ENCODE data around the gene SYNPR.

Gene SYNPR

DNA sequence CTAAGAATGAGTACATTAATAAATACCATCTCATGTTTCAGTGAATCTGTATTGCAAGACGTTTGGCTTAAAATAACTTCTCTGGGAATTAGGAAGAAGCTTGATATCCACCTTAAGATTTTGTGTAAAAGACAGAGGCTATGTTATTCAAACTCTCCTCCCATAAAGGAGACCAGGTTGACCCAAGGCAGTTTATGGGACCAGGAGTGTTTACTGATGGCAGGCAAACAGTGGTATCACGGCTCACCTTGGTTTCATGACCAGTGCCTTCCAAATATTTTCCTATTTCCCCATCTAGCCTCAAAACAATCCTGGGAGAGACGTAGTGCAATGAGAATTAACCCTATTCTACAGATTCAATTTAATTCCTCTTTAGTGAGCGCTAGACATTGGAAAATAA is 284.2 kb downstream of the SYNPR start:
- DNase-seq: no peak

DNA sequence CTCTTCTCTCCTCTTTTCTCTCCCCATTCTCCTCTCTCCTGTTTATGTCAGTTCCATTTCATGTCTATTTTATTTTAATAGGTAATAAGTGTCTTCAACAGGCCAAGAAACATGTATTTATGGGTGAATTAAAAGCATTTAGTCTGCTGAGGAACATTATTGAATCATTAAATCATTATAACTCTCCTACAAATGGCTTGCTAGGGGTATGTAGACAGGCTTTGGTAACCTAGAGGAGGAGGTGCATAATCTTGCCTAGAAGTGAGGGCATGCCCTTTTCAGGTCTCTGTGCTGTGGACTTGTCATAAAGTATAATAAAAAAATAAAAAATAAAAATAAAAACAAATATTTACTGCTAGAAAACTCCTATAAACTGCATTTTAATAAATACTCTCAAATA is 285.5 kb downstream of the SYNPR start:
- DNase-seq: no peak

DNA sequence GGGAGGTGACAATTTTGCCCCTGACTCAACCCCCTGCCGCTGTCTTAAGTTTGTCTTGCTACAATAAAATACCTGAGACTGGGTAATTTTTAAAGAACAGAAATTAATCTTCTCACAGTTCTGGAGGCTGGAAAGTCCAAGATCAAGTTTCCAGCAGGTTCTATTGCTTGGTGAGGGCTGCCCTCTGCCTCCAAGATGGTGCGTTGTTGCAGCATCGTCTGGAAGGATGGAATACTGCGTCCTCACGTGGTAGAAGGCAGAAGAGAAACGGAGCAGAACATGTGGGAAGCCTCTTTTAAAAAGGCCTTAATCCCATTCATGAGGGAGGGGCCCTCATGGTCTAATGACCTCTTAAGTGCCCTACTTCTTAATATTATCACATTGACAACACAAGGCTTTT is 287.1 kb downstream of the SYNPR start:
- DNase-seq: no peak

DNA sequence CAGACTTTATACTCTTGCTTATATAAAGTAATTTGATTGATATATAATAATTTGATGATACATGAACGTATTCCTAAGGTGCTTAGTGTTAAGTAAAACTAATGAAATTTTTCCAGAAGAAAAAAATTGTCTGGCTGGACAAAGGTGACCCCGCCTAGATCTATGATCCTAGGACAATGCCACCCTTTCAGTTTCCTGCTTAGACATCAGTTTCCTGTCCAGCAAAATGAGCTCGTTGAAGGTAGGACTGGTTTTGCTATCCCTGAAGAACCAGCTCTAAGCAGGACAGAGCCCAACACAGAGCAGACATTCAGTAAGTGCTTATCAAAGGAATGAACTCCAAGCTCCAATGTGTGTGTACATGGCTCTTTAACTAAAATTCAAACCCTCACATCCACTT is 293.6 kb downstream of the SYNPR start:
- no peak for DNase-seq

DNA sequence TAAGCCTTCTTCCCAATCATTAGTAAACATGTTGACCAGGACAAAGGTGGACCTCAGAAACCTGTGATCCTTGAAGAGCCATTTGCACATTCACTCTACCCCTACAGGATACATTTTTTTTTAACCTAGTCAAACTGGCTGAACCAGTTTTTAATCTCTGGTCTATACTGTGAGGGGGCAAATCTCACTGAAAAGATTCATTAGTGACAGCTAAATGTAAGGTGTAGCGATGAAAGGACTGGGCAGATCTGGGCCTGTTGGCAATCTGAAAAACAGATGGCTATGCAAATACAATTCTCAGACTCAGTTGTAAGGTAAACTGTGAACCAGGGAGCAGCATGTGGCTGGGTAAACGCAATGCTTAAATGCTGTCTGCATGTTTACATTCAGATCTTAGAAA is 298.7 kb downstream of the SYNPR start:
- DNase-seq: no peak

DNA sequence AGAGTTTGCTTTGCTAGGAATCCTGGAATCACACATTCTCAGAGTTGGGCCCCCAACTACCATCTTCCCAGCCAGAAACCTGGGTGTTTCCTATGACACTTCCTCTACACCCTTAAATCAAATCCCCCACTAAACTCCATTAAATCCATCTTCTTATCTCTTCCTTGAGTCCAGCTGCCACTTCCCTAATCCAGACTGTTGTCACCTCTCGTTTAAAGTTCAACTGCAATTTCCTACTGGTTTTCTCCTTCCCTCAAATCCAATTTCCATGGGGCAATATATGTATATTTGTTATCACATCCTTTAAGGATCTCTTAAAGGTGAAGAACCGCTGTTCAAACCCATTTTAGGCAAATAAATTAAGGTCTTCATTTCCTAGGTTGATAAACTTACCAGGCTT is 300.8 kb downstream of the SYNPR start:
- DNase-seq: no peak

DNA sequence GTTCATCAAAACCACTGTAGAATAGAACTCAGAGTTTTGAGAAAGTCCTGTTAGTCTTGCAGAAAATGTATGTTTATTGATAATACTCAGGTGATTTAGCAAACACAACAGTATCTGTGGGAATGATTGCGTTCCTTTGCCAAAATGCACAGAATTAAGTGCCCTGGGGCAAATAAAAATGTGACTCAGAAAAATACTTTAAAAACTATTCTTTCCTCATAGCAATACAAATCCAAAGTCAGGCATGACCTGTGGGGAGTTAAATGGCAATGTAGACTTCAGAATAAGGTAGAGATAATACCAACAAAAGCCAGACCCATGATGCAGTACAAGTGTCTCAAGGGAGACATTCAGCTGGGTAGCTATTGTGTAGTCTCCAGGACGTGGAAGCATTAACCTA is 302.0 kb downstream of the SYNPR start:
- DNase-seq: no peak

DNA sequence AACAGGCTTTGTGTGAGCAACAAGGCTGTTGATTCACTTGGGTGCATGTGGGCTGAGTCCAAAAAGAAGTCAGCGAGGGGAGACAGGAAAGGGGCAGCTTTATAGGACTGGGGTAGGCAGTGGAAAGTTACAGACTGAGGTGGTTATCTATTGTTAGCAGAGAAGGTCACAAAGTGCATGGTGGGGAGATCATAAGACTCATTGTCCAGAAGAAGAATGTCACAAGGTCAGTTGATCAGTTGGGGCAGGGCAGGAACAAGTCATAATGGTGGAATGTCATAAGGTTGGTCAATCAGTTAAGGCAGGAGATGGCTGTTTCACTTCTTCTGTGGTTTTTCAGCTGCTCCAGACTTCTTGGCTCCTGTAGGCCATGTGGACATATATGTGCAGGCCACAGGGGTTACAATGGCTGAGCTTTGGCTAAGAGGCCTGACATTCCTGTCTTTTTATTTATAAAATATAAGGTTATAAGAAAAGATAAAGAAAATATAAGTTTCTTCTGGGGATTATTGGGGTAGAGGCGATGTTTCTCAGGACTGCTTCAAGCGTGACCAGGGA is 304.9 kb downstream of the SYNPR start:
- no peak for DNase-seq

DNA sequence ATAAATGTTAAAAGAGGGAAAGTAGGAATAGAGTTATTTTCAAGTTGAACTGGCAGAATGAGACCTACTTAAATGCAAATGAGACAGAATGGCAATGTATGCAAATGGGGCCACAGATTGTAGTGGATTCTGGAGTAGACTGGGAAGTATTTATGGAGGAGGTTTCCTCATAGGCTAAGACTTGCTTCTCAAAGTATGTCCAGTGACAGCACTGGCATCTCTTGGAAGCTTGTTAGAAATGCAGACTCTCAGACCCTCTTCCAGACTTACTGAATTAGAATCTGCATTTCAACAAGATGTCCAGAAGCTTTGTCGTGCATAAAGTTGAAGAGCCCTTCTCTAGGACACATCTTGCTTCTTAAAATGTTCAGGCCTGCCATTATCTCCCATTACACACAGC is 306.6 kb downstream of the SYNPR start:
- no peak for DNase-seq

DNA sequence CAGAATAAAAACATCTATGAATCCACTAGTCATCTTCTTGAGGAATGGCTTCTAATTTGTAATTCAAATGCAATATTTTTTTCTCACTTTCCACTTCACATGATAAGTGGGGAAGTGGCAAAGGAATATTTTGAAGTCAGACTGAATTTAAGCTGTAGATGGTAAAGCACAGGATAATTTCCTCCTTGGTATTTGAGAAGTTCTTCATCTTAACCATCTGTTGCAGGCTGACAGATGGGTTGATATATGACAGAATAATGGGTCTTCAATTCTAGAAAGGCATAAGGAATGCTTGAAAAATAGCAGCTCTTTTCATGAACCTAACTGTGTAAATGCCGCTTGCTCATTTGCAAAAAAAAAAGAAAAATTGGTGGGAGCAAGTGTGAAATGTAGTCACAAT is 307.8 kb downstream of the SYNPR start:
- no peak for DNase-seq

DNA sequence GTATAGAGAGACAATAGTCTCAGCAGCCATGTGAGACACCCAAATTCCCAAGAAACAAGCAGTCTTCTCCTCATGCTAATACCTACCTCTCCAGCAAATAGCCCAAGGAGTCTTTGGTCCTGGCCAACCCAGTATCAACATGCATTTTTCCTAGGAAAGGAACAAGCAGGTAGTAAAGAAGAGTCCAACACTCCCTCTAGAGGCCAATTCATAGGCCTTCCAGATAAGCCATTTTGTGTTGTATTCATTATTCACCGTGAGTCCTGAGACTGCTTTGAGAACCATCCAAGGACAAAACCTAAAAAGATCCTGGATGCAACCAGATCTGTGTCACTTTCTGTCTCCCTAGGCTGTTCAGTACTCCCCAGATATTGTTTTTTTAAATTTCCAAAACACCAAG is 310.8 kb downstream of the SYNPR start:
- DNase-seq: no peak

DNA sequence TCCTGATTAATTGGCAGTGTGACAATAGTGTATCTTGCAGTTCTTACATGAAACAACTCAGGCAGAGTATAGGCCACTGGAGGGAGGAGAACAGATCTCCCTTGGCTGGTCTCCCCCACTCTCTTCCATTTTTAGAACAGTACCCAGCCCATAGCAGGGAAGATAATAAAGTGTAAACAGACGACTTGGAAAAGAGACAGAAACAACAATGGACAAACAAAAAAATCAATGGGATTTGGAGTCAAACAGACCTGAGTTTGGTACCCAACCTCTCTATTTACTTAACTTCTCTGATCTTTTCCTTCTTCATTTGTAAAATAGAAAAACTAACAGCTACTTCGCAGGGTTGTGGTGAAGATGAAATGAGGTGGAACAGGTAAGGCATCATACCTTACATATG is 315.7 kb downstream of the SYNPR start:
- DNase-seq: no peak

DNA sequence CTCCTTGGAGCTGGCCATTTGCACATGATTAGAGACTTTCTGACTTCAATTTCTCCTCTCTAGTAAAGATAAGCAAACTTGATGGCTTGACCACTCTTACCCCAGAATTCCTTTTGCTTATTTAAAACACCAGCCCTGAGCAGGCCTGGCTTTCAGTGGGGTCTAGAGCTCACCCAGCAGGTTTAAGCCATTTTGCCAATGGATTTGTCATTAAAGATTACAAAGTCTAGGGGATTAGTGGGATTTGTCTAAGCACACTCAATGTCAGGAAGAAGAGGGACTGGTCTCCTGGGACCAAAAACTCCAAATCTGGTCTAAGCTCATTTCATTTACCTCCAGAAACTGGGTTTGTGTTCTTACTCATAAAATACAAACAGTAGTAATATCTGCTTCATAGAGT is 317.1 kb downstream of the SYNPR start:
- no peak for DNase-seq

DNA sequence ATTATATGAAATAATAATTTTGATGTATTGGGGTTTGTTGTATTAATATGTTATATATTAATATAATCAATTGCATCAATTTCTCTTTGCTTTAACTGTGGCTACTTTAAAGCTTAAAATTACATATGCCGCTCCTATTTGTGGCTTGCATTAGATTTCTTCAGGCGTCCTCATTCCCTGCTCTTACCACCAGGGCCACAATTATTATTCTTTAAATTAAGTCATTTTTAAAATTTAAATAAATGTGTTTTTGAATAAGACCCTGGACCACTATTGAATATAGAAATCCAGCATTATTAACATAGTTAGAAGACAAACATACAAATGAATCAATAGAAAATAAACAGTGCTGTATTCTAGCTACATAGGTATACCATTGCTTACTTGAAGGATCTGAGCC is 318.9 kb downstream of the SYNPR start:
- no peak for DNase-seq

DNA sequence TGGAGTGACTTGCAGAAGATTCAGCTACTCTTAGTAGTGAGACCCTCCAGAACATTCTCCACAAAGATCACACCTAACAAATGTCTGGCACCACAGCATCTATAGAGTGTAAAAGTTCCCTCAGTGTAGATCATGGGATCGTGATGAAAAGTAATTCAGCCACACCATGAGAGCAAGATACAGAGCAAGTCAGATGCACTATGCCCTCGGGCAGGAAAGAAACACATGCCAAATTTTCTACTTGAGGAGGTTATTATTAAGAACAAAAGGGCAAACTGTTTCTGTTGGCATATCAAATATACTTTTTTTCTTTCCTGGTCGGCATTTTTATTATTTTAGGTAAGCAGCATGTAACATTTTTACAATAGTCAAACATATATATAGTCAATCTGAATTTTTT is 329.6 kb downstream of the SYNPR start:
- DNase-seq: no peak

DNA sequence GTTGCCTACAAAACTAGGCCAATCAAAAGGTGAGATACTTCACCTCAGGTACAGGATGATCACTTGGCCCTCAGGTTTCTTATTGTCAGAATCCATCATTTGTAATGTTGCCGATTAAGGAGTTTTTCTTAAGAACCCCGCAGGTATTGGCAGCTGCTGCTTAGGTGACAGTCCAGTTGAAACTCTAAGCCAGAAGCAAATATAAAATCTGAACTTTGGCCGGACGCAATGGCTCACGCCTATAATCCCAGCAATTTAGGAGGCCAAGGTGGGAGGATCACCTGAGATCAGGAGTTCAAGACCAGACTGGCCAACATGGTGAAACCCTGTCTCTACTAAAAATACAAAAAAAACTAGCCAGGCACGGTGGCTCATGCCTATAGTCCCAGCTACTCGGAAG is 331.3 kb downstream of the SYNPR start:
- no peak for DNase-seq

DNA sequence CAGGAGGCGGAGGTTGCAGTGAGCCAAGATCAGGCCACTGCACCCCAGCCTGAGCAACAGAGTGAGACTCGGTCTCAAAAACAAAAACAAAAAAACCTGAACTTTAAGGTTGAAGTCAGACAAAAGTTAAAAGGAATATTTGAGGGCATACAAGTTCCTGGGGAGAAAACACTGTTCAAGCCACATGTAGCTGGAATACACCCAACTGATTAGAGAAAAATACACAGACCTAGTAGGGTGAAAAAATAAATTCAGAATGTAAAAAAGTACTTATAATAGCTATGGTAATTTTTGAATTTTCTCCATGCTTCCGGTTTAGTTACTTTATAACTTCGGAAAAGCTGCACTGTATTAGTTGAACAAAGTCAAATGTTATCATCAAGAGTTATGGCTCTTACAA is 331.7 kb downstream of the SYNPR start:
- DNase-seq: no peak

DNA sequence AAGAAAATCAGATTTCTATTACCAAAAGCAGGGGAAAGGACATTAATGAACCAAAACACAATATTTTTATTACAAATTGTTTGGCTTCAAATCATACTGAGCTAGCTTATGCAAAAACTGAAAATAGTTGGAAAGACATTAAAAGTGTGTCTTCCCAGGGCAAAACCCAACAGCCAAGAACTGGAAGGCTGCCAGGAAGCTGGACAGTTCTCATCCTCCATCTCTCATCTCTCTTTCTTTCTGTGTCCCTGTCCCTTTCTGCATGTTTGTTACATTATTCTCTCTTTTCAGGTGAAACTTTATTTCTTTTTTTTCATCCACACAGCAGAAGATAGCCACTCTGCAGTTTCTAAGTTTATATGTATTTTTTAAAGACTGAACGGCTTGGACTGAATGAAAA is 333.3 kb downstream of the SYNPR start:
- DNase-seq: no peak

DNA sequence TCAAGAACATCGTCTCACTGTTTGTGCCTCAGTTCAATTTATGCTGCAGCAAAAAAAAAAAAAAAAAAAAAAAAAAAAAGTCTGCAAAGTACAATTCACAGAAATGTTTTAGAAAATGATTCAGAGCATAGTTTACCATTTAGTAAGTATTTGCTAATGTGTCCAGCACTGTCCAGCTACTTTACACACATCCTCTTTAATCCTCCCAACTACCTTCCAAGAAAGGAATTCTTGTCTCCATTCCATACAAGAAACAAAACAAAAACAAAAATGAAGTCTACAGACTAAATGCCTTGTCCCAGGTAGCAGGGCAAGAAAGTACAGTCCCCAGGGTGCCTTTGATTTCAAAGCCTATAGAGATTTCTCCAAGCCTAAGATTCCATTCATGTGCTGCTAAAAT is 335.5 kb downstream of the SYNPR start:
- no peak for DNase-seq

DNA sequence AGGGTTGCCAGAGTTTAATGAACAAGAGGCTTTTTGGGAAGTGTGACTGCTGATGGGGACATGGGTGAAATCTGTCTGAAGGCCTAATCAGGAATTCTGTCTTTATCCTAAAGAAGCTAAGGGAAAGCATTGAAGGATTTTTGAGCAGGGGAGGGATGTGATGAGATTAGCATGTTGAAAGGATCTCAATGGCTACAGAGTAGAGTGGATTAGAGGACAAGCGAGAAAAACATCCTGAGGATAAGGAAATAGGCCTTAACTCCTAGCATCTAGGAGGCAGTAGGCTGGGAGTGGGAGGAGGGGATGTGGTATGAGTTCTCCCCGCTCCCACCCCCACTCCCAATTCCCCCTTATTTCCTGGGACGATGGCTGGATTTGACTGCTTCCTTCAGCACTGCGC is 339.3 kb downstream of the SYNPR start:
- no peak for DNase-seq

DNA sequence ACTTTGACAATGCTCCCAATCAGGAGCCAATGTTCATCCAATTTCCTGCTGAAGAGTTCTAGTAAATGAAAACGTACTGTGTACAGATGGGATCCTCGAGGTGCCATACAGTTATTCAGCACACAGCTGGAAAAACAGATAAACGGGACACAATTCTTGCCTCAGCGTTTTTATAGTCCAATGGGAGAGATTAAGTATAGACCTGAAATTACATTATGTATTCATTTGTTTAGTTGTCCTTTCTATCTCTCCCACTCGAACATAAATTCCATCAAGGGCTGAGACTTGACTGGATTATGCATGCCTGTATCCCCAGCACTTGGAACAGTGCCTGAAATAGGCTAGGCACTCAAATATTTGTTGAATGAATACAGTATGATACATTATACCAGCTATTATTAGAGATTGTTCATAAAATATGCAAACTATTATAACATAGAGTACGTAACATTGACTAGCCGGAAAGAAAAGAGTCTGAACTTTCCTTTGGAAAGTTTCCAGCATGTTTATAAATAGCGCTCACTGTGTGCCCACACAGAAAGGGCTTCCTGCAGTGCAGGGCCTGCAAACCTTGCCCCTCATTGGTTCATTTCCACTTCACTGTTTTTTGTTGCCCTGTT is 346.9 kb downstream of the SYNPR start:
- DNase-seq: no peak

DNA sequence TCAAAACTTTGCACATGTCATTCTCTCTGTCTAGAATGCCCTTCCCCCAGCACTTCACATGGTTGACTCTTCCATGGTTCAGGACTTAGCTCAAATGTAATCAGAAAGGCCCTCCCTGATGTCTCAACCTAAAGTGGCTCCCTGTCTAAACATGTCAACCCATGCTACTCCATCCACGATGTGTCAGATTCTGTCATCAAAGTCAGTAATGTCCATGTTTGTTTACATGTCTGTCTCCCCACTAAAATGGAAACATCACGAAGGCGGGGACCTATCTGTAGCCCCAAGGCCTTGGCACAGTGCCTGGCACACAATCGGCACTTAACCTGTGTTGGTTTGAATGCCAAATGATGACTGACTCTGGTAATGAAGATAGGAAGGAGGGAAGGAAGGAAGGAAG is 353.6 kb downstream of the SYNPR start:
- DNase-seq: no peak

DNA sequence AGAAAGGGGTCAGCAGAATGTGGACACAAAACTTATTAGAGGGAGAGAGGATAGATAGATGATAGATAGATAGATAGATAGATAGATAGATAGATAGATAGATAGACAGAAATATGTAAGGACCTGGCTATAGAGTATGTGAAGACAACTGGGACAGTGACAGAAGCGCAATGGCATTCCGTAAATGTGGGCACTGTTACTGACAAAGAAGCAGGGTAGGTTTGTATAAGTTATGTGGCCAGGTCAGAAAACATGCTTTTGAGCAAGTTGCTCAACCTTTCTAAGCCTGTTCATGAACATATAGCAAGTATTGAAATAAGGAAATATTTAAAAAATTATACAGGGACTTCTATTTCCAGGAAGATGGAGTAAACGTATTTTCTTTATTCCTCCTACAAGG is 357.1 kb downstream of the SYNPR start:
- DNase-seq: no peak

DNA sequence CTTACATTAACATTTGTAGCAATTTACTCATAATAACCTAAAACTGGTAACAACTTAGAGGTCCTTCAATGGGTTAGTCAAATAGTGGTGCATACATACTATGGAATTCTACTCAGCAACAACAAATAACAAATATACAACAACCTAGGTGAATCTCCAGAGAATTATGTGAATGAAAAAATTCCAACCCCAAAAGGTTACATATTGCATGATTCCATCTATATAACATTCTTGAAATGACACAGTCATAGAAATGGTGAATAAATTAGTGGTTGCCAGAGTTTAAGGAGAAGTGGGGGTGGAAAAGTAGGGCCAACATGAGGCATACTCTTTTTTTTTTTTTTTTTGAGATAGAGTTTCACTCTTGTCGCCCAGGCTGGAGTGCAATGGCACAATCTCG is 361.7 kb downstream of the SYNPR start:
- DNase-seq: no peak

DNA sequence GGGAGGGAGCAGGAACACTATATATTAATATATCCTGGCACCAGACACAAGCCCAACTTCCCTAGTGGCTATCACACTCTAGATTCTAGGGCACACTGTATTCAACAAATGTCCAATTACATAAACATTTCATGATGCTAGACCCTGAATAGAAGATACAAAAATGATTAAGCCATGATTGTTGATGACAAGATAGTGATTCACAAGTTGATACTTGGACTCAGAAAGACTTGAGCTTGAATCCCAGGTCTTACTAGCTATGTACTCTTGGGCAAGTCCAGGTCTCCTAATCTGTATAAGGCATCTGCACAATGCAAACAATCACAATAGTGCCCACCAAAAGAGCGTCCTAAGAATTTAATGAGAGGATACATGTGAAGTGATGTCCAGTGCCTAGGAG is 364.4 kb downstream of the SYNPR start:
- no peak for DNase-seq

Measured in CD4-positive, alpha-beta T cell treated with Interleukin-4 for 1 hour (primary cell).